ENCODE results near the gene PLIN5. TPM values are rescaled to one million over a fixed set of nuclear protein-coding genes. Genes with fewer than 3 reads are reported as not detected.

The PLIN5 gene
- total and polyA plus RNA-seq, 2 donors (not counting 1 experiment from before 2014, with no cell fraction given): not detected

DNA sequence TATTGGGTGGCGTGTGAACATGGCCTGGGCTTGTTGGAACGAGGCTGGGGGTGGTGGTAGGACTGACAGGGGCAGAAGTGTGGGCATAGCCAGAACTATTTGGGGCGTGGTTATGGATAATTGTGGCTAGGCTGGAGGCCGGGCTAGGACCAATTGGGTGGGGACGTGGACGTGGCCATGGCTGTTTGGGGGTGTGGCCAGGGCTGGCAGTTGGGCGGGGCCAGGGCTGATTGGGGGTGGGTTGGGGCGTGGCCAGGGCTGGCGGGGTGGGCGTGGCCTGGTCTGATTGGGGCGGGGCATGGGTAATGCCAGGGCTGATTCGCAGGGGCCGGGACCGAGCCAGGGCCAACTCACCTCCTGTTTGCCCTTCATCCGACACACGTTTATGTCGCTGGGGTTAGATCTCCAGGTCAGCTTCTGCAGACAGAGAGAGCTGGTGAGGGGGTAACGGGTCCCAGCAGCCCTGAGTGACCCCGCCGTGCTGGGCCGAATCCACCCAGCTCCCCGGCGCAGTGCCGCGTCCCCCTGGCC lies 21.6 kb upstream of the PLIN5 start:
- no peak overlapping the region for H2AFZ ChIP-seq (ENCODE audit: low read length)
- H3K9ac ChIP-seq (ENCODE audit: insufficient read depth, low read length): no peak overlapping the region
- no peak overlapping the region for H3K27ac ChIP-seq (ENCODE audit: insufficient read depth, low read length)
- no peaks in the 10 kb centered on the region for H3K79me2 ChIP-seq (ENCODE audit: control insufficient read depth, insufficient read depth, low read length)
- H3K36me3 ChIP-seq (ENCODE audit: control insufficient read depth, insufficient read depth, low read length): no peaks in the 10 kb centered on the region
- TF ChIP-seq, protein P1, sequence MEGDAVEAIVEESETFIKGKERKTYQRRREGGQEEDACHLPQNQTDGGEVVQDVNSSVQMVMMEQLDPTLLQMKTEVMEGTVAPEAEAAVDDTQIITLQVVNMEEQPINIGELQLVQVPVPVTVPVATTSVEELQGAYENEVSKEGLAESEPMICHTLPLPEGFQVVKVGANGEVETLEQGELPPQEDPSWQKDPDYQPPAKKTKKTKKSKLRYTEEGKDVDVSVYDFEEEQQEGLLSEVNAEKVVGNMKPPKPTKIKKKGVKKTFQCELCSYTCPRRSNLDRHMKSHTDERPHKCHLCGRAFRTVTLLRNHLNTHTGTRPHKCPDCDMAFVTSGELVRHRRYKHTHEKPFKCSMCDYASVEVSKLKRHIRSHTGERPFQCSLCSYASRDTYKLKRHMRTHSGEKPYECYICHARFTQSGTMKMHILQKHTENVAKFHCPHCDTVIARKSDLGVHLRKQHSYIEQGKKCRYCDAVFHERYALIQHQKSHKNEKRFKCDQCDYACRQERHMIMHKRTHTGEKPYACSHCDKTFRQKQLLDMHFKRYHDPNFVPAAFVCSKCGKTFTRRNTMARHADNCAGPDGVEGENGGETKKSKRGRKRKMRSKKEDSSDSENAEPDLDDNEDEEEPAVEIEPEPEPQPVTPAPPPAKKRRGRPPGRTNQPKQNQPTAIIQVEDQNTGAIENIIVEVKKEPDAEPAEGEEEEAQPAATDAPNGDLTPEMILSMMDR (conservative IDR thresholded peaks at IDR 0.05 in 1 of 2, IDR thresholded peaks at IDR 0.05 in 1 of 2; ENCODE audit: low read depth in 1 of 2, low read length in 2 of 2): no peak
- no peak for TF ChIP-seq EZH2 (IDR thresholded peaks at IDR 0.05; ENCODE audit: low read length, missing control alignments)
- H3K9me3 ChIP-seq (ENCODE audit: control insufficient read depth, insufficient read depth, low read depth, low read length): no peaks in the 10 kb centered on the region
- no peak overlapping the region for H3K4me3 ChIP-seq (replicated peaks in 1 of 4; ENCODE audit: control extremely low read depth in 1 of 4, insufficient read depth in 1 of 4, low read depth in 3 of 4, low read length in 4 of 4)
- no peaks in the 10 kb centered on the region for H3K27me3 ChIP-seq (ENCODE audit: control insufficient read depth, insufficient read depth, low read length)
- H4K20me1 ChIP-seq (ENCODE audit: control insufficient read depth, extremely low read depth, insufficient read depth, low read length): no peaks in the 10 kb centered on the region
- DNase-seq (ENCODE audit: low read depth in 2 of 2): no peak
- no peaks in the 10 kb centered on the region for H3K4me1 ChIP-seq (ENCODE audit: control insufficient read depth, extremely low read depth, insufficient read depth, low read length)
- H3K4me2 ChIP-seq (ENCODE audit: extremely low read depth, insufficient read depth, low read length): no peak overlapping the region

DNA sequence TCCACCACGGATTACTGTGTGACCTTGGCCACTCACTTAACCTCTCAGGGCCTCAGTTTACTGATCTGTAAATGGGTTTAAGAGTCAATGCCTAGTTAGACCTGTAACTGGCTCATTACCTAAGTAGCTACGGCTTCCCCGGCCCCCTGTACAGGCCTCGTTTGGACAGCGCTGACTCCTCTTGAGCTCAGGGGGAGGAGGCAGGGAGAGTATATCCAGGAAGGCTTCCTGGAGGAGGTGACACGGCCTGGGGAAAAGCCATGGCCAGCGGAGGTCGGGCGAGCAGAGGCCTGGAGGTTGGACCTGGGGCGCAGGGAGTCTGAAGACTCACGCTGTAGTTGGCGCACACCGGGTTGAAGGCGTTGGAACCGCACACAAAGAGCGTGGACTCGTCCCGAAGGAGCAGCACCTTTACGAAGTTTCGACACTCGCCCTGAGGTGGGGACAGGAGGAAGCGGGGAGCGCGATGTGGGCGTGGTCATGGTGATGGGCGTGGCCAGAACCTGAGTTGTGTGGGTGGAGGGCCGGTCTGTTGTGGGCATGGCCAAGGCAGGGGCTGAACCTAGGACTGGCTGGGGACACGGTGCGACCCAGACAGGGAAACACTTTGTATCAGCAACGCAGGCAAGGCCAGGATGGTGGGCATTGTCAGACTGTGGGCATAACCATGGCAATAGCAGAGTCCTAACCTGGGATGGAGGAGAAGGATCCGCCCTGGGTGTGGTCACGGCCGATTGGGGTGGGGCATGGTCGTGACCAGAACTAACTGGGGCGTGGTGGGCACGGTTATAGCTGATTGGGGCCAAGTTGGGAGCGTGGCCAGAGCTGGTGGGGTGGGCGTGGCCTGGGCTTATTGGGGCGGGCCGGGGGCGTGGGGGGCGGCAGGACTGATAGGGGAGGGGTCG lies 20.9 kb upstream of the PLIN5 start:
- Histone ChIP-seq H2AFZ (ENCODE audit: low read length) (no peak overlapping the region), H3K9me3 (ENCODE audit: control insufficient read depth, insufficient read depth, low read depth, low read length) (no peaks in the 10 kb centered on the region), H3K9ac (ENCODE audit: insufficient read depth, low read length) (no peak overlapping the region), H4K20me1 (ENCODE audit: control insufficient read depth, extremely low read depth, insufficient read depth, low read length) (no peaks in the 10 kb centered on the region), H3K36me3 (ENCODE audit: control insufficient read depth, insufficient read depth, low read length) (no peaks in the 10 kb centered on the region), H3K4me2 (ENCODE audit: extremely low read depth, insufficient read depth, low read length) (no peak overlapping the region), H3K4me1 (ENCODE audit: control insufficient read depth, extremely low read depth, insufficient read depth, low read length) (no peaks in the 10 kb centered on the region), H3K79me2 (ENCODE audit: control insufficient read depth, insufficient read depth, low read length) (no peaks in the 10 kb centered on the region), H3K27ac (ENCODE audit: insufficient read depth, low read length) (no peak overlapping the region), H3K4me3 (replicated peaks in 1 of 4; ENCODE audit: control extremely low read depth in 1 of 4, insufficient read depth in 1 of 4, low read depth in 3 of 4, low read length in 4 of 4) (no peak overlapping the region), H3K27me3 (ENCODE audit: control insufficient read depth, insufficient read depth, low read length) (no peaks in the 10 kb centered on the region)
- DNase-seq (ENCODE audit: low read depth in 2 of 2): no peak
- no peak for TF ChIP-seq EZH2 (IDR thresholded peaks at IDR 0.05; ENCODE audit: low read length, missing control alignments)
- TF ChIP-seq, protein P1 (conservative IDR thresholded peaks at IDR 0.05 in 1 of 2, IDR thresholded peaks at IDR 0.05 in 1 of 2; ENCODE audit: low read depth in 1 of 2, low read length in 2 of 2): no peak

DNA sequence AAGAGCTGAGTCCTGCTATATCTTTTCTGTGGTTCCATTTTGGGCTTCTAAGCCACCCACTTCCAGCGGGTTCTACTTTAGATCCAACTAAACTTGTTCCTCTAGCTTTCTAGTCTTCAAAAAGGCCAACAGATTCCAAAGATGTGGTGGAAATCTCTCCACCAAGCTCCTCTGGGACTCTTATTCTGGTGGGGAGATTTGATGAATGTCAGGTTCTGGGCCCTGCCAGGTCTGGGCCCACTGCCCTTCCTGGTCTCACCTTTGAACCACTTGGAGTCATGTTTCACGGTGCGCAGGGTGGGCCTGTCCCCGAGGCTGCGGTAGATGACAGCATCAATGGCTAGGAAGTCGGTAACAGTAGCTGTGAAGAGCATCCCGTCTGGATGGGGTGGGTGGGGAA lies 19.7 kb upstream of the PLIN5 start:
- TF ChIP-seq EZH2 (IDR thresholded peaks at IDR 0.05; ENCODE audit: low read length, missing control alignments): no peak
- TF ChIP-seq, protein P1 (conservative IDR thresholded peaks at IDR 0.05 in 1 of 2, IDR thresholded peaks at IDR 0.05 in 1 of 2; ENCODE audit: low read depth in 1 of 2, low read length in 2 of 2): no peak
- Histone ChIP-seq H3K36me3 (ENCODE audit: control insufficient read depth, insufficient read depth, low read length) (no peaks in the 10 kb centered on the region), H3K4me3 (replicated peaks in 1 of 4; ENCODE audit: control extremely low read depth in 1 of 4, insufficient read depth in 1 of 4, low read depth in 3 of 4, low read length in 4 of 4) (no peak overlapping the region), H3K4me1 (ENCODE audit: control insufficient read depth, extremely low read depth, insufficient read depth, low read length) (no peaks in the 10 kb centered on the region), H3K79me2 (ENCODE audit: control insufficient read depth, insufficient read depth, low read length) (no peaks in the 10 kb centered on the region), H2AFZ (ENCODE audit: low read length) (no peak overlapping the region), H3K9ac (ENCODE audit: insufficient read depth, low read length) (no peak overlapping the region), H3K9me3 (ENCODE audit: control insufficient read depth, insufficient read depth, low read depth, low read length) (no peaks in the 10 kb centered on the region), H3K4me2 (ENCODE audit: extremely low read depth, insufficient read depth, low read length) (no peak overlapping the region), H4K20me1 (ENCODE audit: control insufficient read depth, extremely low read depth, insufficient read depth, low read length) (no peaks in the 10 kb centered on the region), H3K27me3 (ENCODE audit: control insufficient read depth, insufficient read depth, low read length) (no peaks in the 10 kb centered on the region), H3K27ac (ENCODE audit: insufficient read depth, low read length) (no peak overlapping the region)
- no peak for DNase-seq (ENCODE audit: low read depth in 2 of 2)
